HG03342 (cell line): ENCODE measurements around the gene SLC6A9.
A peak's percentile ranks its signal among the peaks of the same experiment; 100 is the strongest.

Experiments used
- ATAC-seq: cut with Tn5 transposase; IDR thresholded peaks from one replicate; pipeline ENCODE4 v1.9.1; 2021; ENCODE audit warnings: mild to moderate bottlenecking, moderate library complexity; ENCODE audit not compliant: unreplicated experiment

The SLC6A9 gene

DNA sequence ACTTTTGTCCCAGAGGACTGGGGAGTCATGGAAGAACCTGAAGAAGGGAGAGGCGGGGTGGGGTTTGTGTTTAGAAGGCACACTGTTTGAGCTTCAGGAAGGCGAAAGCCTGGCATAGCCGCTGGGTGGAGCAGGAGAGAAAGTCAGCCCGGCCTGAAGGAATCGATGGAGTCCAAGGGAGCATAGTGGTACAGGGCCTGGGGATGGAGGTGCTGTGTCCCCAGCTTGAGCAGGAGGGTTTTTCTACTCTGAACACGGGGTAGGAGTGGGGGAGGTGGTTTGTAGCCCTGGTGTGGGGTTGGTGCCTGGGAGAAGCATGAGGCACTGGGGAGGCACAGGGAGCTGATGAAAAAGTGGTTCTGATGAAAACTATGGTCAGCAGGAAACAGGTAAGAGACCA is 44.5 kb downstream of the SLC6A9 start:
- ATAC-seq = no peak

DNA sequence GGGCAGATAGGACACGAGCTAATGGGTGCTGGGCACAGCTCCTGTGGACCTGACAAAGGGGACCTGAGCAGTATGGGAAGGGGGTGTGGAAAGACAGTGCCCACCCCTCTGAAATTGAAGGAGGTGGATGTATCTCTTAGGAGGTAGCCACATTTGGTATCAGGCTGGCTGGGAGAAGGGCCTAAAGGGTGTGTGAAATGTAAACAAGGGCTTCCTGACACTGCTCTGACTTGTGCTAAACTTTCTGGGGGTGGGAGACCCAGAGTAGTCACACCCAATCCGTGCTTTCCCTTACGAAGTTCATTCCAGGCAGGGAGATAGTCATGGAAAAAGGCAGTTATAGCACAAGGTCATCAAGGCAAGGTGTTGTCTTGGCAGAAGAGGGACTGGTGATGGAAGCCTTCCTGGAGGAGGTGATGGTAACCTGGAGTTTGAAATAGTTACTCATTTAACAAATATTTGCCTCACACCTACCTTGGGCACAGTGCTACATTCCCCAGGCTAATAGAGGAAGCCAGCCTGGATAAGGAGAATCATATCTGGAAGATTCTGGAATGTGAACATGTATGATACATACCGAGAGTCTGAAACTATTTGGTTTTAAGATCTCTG is 45.2 kb downstream of the SLC6A9 start:
- no peak for ATAC-seq

DNA sequence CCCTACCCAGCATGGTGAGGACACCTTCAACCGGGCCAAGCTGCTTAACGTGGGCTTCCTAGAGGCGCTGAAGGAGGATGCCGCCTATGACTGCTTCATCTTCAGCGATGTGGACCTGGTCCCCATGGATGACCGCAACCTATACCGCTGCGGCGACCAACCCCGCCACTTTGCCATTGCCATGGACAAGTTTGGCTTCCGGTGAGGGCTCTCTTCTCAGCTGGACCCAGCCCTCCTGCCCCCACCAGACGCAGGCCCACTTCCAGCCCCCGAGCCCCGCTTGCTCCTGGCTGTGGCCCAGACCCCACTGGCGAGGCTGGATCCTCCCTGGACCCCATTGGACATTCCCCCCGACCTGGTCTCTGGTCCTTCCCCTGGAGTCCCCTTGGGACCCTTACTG is 46.4 kb downstream of the SLC6A9 start:
- ATAC-seq = no peak

DNA sequence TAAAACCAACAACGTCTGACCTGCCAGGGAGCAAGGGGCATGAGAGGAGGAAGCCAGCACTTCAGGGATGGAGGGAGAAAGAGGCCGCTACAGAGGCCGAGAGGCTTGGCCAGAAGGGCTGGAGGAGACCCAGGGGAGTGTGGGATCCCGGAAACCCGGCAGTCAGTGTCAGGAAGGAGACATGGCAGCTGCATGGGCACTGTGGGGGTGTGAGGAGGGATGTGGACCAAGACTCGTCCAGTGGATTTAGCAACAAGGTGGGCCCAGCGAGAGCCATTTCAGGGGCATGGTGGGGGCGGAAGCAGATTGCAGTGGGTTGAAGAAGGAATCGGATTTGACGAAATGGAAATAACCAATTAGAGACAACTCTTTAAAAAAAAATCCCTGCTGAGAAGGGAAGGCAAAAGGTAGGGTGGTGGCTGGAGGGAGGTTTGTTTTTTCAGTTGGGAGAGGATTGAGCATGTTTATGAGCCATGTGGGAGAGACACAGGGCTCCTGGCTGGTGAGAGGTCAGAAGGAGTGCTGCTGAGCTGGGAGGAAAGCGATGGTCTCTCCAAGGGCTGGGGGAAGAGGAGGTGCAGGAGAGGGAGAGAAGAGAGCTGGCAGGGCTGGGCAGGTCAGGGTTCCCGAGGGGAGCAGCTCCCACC is 47.9 kb downstream of the SLC6A9 start:
- ATAC-seq = no peak

DNA sequence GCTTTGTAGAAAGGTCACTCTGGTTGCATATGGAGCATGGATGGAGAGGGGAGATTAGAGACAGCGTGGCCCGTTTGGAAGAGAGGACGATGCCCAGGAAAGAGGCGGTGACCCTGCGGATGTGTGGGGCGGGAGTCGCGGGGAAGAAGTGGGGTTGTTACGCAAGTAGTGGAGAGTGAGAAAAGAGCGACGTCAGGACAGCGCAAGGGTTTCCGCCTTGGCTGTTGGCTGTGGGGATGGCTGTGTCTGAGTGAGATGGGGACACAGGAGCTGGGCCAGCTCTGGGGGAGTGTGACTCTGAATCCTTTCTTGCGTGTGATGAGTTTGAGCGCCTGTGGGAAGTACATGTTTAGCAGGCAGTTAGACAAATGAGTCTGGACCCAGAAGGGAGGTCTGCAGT is 48.5 kb downstream of the SLC6A9 start:
- no peak for ATAC-seq

DNA sequence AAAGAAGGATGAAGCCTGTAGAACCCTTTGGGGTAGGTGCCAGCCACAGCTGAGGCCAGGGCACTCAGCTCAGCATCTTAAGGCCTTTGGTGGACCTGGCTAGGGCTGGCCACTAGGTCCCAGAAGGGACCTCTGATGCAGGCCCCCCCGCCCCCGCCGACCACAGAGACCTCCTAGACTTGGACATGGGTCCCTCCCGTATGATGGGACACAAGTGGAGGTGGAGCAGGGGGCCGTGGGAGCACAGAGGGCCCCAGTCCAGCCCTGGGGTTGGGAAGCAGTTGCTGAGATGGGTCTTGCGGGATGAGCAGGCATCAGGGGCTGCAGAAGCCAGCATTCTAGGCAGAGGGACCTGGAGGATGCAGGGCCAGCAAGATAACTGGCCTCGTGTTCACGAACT is 49.0 kb downstream of the SLC6A9 start:
- ATAC-seq = no peak

DNA sequence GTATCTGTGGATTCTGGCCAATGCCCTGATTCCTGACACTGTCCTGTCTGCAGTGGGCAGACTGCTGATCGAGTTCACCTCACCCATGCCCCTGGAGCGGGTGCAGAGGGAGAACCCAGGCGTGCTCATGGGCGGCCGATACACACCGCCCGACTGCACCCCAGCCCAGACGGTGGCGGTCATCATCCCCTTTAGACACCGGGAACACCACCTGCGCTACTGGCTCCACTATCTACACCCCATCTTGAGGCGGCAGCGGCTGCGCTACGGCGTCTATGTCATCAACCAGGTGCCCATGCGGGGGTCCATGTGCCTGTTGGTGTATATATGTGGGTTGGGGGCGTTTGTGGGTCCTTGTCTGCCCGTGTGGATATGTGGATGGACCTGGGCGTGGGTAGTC is 49.6 kb downstream of the SLC6A9 start:
- no peak for ATAC-seq

DNA sequence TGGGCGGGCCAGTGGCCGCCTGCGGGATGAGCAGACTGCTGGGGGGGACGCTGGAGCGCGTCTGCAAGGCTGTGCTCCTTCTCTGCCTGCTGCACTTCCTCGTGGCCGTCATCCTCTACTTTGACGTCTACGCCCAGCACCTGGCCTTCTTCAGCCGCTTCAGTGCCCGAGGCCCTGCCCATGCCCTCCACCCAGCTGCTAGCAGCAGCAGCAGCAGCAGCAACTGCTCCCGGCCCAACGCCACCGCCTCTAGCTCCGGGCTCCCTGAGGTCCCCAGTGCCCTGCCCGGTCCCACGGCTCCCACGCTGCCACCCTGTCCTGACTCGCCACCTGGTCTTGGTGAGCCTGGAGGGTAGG is 50.1 kb downstream of the SLC6A9 start:
- no peak for ATAC-seq

DNA sequence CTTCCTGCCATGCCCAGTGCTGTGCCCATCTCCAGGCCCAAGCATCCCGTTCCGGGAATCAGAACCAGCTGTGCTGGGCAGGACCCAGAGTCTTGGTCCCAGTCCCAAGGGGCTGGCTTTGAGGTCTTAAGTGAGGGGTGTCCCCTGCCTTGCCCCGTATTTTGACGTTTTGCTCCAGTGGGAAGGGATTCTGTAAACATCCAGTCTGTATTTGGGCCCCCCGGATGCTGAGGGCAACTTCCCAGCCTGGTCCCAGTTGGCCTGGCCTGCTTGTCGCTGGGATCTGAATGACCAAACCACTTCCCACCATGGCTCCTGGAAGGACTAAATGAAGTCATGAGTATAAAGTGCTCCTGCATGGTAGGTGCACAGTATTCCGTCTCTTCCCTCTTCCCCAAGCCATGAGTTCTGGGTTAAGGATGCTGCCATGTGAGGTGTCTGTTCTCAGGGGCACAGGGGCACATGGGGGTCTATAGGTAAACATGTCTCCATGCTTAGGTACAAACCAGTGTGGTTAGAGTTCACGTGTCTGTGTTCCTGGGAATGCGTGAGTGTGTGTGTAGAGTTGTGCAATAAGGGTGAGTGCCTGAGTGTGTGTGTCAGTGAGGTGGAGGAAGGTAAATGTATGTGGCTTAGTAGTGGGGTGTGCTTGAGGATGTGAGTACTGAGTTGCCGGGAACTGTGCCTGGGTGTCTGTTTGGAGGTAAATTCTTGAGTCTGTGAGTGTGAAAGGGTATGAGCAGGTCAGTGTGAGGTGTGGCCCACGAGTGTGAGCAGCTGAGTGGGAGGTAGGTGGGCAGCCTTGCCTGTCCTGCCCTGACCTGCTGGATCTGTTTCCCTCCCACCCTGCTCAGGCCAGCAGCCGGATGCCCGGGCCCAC is 50.8 kb downstream of the SLC6A9 start:
- no peak for ATAC-seq

DNA sequence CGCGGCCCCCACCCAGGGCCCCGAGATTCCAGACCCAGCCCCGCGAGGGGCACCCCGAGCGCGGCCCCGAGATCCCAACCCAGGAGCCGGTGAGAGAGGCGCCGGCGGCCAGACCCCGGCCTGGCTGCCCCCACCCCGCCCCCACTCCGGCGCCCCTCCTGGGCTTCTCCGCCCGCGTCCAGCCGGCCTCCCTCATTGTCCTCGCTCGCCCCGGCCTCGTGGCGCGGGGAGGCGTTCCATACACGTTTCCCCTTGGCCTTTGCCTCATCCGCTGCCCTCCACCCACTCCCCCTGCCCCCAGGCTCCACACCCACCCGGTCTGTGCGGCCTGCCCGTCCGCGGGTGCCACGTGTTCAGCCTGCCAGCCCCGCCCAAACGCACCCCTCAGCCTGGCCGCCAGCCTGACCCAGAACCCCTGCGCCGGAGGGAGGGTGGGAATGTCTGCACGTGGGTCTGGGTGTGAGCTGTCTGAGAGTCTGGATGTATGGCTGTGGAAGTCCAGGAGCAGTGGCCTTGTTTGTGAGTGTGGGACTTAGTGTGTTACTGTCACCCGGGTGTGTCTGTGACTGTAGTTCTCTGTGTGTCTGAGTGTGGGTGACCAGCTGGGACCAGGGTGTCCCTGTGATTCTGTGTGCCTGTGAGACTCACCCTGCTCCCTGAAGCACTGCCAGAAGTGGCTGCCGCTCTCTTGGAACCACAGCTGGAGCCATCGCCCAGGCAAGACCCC is 51.6 kb downstream of the SLC6A9 start:
- ATAC-seq = no peak

DNA sequence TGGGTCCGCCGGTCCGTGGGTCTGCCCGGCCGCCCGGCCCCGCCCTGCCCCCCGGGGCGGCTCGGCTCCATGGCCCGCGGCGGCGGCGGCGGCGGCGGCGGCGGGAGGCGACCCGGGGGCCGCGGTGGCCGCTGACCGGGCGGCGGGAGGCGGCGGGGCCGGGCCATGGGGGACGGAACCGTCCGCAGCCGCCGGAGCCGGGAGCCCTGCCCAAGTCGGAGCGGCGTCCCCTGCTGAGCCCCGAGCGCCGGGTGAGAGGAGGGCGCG is 52.1 kb downstream of the SLC6A9 start:
- no peak for ATAC-seq

DNA sequence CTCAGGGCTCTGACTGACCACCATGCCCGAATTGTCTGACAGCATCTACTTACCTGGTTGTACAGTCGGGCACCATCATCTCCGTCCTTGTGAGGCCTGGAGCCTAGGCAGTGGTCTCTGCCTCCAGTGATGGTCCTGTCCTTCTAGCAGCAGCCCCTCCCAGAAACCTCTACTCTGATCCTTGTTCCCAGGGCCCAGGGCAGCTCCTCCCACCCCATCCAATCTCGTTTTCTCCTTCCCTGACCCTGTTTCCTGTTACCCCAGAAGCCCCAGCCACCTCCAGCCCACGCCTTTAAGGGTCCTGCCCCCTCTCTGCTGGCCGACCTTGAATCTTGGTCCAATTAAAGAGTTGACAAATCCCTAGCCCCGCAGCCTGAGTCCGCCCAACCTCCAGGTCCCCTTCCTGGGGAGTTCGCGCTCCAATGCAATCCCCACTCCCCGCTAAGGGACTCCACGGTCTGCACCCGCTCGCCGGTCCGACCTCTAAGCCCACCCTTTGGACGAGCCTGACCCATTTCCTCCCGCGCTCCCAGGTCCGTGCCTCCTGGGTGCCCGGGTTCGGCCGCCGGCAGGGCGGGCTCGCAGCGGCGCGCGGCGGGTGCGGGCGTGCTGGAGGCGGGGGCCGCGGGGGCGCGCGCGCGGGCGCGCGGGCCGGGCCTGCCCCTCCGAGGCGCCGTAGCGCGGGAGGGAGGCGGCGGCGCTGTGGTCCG is 52.6 kb downstream of the SLC6A9 start, which contains the start of gene B4GALT2:
TSS of gene B4GALT2 (plus strand) at position 660 of the 710 bp plus-strand sequence. CDS start 1,951 bp downstream, outside the sequence.
- ATAC-seq = no peak

DNA sequence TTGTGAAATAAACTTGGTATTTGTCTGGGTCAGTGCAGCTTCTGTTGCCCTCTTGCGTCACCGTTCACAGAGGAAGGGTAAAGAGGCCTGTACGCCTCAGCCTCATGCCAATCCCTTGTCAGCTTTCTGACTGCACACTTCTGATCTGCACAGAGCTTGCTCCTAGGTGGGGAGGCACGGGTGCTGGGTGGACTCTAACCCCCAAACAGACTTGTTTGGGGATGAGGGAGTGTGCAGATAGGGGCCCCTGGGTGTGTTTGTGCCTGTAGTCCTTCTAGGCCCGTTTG is 53.1 kb downstream of the SLC6A9 start:
- no peak for ATAC-seq

DNA sequence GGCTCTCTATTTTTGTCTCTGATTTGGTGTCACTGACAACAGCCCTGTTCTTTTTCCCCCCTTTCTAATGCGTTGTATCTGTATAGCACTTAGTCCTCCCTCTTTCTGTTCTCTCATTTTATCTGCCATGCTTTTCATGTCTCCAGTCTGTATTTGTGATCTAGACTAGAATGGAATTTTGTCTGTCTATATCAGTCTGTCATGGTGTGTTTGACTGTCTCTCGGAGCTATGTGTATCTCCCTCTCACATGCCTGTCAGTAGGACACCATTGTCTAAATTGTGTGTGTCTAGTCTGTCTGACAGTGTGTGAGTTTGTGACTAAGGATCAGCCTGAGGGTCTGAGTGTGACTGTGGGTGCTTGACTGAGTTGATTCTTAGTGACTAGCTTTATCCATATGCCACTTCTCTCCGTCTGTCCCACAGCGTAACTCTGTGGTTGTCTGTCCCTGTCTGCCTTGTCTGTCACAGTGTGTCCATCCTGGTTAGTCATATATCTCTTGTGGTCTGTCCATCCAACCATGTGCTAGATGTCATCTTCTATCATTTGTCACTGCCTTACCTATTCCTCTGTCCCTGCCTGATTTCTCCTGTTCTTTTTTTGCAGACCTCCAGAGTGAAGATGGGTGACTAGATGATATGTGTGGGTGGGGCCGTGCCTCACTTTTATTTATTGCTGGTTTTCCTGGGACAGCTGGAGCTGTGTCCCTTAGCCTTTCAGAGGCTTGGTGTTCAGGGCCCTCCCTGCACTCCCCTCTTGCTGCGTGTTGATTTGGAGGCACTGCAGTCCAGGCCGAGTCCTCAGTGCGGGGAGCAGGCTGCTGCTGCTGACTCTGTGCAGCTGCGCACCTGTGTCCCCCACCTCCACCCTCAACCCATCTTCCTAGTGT is 53.6 kb downstream of the SLC6A9 start:
- ATAC-seq = no peak

DNA sequence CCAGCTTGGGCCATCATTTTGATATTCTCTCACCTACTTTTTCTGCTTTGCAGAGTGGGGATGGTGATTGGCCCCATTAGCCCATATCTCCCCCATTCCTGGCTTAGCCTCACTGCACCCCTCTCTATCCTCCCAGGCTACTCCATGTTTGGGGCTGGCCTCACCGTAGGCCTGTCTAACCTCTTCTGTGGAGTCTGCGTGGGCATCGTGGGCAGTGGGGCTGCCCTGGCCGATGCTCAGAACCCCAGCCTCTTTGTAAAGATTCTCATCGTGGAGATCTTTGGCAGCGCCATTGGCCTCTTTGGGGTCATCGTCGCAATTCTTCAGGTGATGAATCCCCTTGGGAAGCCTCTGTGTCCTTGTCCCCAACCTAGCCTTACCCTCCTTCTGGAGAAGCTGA is 54.4 kb downstream of the SLC6A9 start:
- ATAC-seq = no peak

DNA sequence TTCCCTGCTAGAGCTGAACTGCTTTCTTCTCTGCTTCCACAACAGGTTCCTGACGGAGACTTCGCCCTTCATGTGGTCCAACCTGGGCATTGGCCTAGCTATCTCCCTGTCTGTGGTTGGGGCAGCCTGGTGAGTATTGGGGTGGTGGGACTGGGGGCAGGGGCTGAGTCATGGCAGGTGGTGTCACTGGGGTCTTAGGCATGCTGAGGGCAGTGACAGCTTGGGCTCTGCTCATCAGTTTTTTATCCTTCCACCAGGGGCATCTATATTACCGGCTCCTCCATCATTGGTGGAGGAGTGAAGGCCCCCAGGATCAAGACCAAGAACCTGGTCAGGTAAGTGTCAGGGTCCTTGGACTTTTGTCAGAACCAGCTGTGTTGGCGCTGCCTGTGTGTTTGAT is 55.2 kb downstream of the SLC6A9 start:
- no peak for ATAC-seq

DNA sequence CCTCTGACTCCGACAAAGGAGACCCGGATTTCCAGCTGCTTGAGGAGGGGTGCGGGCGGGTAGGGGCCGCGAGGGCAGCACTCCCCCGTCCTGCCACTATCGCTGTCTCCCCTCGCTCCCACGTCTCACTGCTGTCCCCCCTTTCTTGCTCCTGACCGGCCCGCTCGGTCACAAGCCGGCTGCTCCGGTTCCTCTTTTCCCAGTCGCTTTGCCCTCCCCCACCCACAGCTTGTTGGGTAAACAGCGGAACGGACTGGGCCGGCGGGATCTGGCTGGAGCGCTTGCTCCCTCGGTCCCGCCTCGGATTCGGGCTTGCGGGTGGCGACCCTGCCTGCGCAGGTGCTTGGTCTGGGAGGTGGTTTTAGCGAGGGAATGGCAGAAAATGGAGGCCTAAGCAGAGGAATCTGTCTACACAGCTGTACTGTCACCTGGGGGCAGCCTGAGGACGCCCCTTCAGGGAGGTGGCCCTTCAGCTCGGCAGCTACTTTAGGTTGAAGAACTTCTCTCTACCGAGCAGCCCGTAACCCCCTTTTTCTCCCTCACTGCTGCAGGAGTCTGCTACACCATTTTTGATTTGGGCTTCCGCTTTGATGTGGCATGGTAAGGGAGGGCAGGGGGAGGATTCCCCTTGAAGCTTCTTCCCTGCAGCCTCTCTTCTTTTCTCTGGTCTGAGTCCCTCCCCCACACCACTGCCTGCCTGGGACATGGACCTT is 55.9 kb downstream of the SLC6A9 start:
- no peak for ATAC-seq

DNA sequence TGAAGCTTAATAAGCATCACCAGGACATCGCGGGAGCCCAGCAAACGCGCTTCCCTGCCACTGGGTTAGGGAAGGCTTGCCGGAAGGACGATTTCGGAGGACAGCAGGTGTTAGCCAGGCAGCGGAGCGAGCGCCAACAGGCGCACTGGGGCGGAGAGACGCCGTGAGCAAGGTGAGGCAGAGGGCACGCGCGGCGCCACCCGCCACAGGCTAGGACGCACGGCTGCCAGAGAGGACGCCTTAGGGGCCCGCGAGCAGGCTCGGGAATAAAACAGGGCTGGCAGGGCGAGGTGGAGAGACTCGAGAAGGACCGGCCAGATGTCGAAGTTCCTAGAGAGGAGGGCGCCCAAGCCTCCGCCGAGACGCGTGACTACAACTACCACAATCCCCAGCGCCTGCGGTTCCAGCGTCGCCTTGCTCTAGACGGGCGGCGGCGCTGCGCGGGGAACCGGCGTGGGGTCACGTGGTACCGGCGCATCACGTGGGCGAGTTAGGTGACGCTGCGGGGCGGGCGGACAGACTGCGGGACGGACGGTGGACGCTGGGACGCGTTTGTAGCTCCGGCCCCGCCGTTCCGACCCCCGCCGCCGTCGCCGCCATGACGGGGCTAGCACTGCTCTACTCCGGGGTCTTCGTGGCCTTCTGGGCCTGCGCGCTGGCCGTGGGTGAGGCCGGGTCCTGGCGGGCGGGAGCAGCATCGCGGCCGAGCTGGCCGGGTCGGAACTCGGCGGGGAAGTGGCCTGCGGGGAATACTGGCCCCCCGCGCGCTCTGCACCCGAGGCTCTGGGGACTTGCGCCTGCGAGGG is 56.6 kb downstream of the SLC6A9 start, which contains the start of gene ATP6V0B:
TSS of gene ATP6V0B (plus strand) at position 518 of the 806 bp plus-strand sequence. CDS start at position 599, 81 bp downstream.
- peak; percentile 68 for ATAC-seq
